ENCODE measurements around the gene SMIM22. TPM values are rescaled to one million over a fixed set of nuclear protein-coding genes. Genes with fewer than 3 reads are reported as not detected.

Gene SMIM22
- total and polyA plus RNA-seq, 2 of the 8 experiments (the other 6 are each of a cell fraction or from before 2014, with no cell fraction given): not detected

DNA sequence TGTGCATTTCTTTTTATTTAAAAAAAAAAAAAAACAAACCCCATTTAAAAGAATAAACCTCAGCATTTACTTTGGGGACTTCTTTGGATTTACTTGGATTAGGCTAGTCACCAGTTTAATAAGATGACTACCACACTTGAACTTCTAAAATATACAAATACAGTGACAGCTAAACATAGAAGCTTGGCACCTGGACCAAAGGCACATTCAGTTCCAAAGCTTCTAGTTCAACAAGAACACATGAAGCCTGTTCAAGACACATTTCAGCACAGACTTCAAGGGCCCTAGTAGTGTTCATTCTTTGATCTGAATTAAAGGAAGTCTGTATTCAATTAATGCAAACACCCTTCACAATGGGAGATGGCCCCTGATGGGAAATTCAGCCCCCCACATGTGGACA lies 18.9 kb downstream of the SMIM22 start (continued):
- TF ChIP-seq, protein P1, sequence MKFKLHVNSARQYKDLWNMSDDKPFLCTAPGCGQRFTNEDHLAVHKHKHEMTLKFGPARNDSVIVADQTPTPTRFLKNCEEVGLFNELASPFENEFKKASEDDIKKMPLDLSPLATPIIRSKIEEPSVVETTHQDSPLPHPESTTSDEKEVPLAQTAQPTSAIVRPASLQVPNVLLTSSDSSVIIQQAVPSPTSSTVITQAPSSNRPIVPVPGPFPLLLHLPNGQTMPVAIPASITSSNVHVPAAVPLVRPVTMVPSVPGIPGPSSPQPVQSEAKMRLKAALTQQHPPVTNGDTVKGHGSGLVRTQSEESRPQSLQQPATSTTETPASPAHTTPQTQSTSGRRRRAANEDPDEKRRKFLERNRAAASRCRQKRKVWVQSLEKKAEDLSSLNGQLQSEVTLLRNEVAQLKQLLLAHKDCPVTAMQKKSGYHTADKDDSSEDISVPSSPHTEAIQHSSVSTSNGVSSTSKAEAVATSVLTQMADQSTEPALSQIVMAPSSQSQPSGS (IDR thresholded peaks at IDR 0.05; ENCODE audit: low read length): no peak
- TF ChIP-seq HDAC2 (IDR thresholded peaks at IDR 0.05; ENCODE audit: borderline replicate concordance in 1 of 2, low read depth in 2 of 2, low read length in 2 of 2) (no peak), BCL11A (IDR thresholded peaks at IDR 0.05; ENCODE audit: low read depth in 2 of 2, low read length in 2 of 2) (no peak), NANOG (IDR thresholded peaks at IDR 0.05; ENCODE audit: insufficient read depth, low read depth, low read length, poor library complexity, severe bottlenecking) (no peak), POLR2AphosphoS5 (IDR thresholded peaks at IDR 0.05; ENCODE audit: low read depth, low read length) (no peak), RAD21 (IDR thresholded peaks at IDR 0.05 in 1 of 2, conservative IDR thresholded peaks at IDR 0.05 in 1 of 2; ENCODE audit: low read depth in 2 of 2, low read length in 2 of 2) (no peak)
- TF ChIP-seq, protein P2, sequence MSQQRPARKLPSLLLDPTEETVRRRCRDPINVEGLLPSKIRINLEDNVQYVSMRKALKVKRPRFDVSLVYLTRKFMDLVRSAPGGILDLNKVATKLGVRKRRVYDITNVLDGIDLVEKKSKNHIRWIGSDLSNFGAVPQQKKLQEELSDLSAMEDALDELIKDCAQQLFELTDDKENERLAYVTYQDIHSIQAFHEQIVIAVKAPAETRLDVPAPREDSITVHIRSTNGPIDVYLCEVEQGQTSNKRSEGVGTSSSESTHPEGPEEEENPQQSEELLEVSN (IDR thresholded peaks at IDR 0.05): no peak

All from H1 (cell line).